GM03348 (cell line): ENCODE measurements around the gene SPOCK1.

Source experiments
- DNase-seq: peaks from one replicate; pipeline ENCODE4 v3.0.0; 2012; ENCODE audit warnings: low spot score

Gene SPOCK1

GRCh38 chr5:137492331-137492730 is 6.8 kb downstream of the SPOCK1 start:
- peak; percentile 33 for DNase-seq

GRCh38 chr5:137491121-137491520 is 8.0 kb downstream of the SPOCK1 start:
- no peak for DNase-seq

GRCh38 chr5:137490591-137490990 is 8.5 kb downstream of the SPOCK1 start:
- no peak for DNase-seq

- DNase-seq, result no peak
Measured at GRCh38 chr5:137488974-137489373, 10.2 kb downstream of the SPOCK1 start.

- DNase-seq, result no peak
Measured at GRCh38 chr5:137488516-137488915, 10.6 kb downstream of the SPOCK1 start.

- DNase-seq, result peak; percentile 84
Measured at GRCh38 chr5:137487600-137487999, 11.5 kb downstream of the SPOCK1 start.

- peak; percentile 65 for DNase-seq
Measured at GRCh38 chr5:137486707-137487106, 12.4 kb downstream of the SPOCK1 start.

- no peak for DNase-seq
Measured at GRCh38 chr5:137481596-137481995, 17.5 kb downstream of the SPOCK1 start.

- no peak for DNase-seq
Measured at GRCh38 chr5:137478043-137478442, 21.1 kb downstream of the SPOCK1 start.

- no peak for DNase-seq
Measured at GRCh38 chr5:137470921-137471220, 28.3 kb downstream of the SPOCK1 start.

GRCh38 chr5:137470111-137470920 is 28.8 kb downstream of the SPOCK1 start:
- DNase-seq, result peak; percentile 93

GRCh38 chr5:137466889-137467288 is 32.2 kb downstream of the SPOCK1 start:
- DNase-seq, result peak; percentile 47

GRCh38 chr5:137465930-137466329 is 33.2 kb downstream of the SPOCK1 start:
- DNase-seq, result no peak

- DNase-seq, result peak; percentile 41
Measured at GRCh38 chr5:137462816-137463520, 36.2 kb downstream of the SPOCK1 start.

GRCh38 chr5:137462265-137462590 is 36.9 kb downstream of the SPOCK1 start:
- DNase-seq, result no peak

- DNase-seq, result no peak
Measured at GRCh38 chr5:137461391-137462264, 37.5 kb downstream of the SPOCK1 start.

GRCh38 chr5:137454671-137455070 is 44.5 kb downstream of the SPOCK1 start:
- DNase-seq, result no peak

- no peak for DNase-seq
Measured at GRCh38 chr5:137453483-137454080, 45.5 kb downstream of the SPOCK1 start.

GRCh38 chr5:137450759-137451158 is 48.4 kb downstream of the SPOCK1 start:
- DNase-seq, result no peak

GRCh38 chr5:137448868-137449267 is 50.3 kb downstream of the SPOCK1 start:
- no peak for DNase-seq

GRCh38 chr5:137446615-137447014 is 52.5 kb downstream of the SPOCK1 start:
- no peak for DNase-seq

GRCh38 chr5:137446151-137446550 is 53.0 kb downstream of the SPOCK1 start:
- DNase-seq, result no peak
